HL-60/S4 treated with retinoic acid at 250 ng/mL for 4 days and 3 days (cell line): ENCODE measurements around the gene CHI3L1.

ENCODE experiments used
- in situ Hi-C: fragments of 300-500 bp; cut with MboI; formaldehyde crosslinking; loops from 2 replicates; pipeline ENCODE4 v1.7.0; 2022; ENCODE audit warnings: low sequenced_read_pairs

CHI3L1 gene

GRCh38 chr1:203139976-203140475 lies 46.5 kb downstream of the CHI3L1 start:
- in situ Hi-C loops, result no loop called here

- in situ Hi-C loops, result no loop called here
Observed at GRCh38 chr1:203138066-203138465, 48.4 kb downstream of the CHI3L1 start.

GRCh38 chr1:203137324-203137723 lies 49.2 kb downstream of the CHI3L1 start:
- in situ Hi-C loops, result no loop called here

- in situ Hi-C loops, result no loop called here
Observed at GRCh38 chr1:203136409-203137042, 50.0 kb downstream of the CHI3L1 start.

GRCh38 chr1:203135636-203136305 lies 50.7 kb downstream of the CHI3L1 start:
- in situ Hi-C loops, result no loop called here

GRCh38 chr1:203133970-203134725 lies 52.4 kb downstream of the CHI3L1 start:
- in situ Hi-C loops, result no loop called here

- in situ Hi-C loops, result no loop called here
Observed at GRCh38 chr1:203131548-203132200, 54.8 kb downstream of the CHI3L1 start.

GRCh38 chr1:203130358-203130985 lies 56.0 kb downstream of the CHI3L1 start:
- in situ Hi-C loops, result no loop called here

GRCh38 chr1:203129501-203130231 lies 56.8 kb downstream of the CHI3L1 start:
- in situ Hi-C loops, result no loop called here
